Gastroesophageal sphincter (tissue), 4 donors: ENCODE measurements around the gene PTPRN2. TPM values are rescaled to one million over a fixed set of nuclear protein-coding genes. Genes with fewer than 3 reads are reported as not detected.

Source experiments
- ATAC-seq: fragments of 150-250 bp; one replicate; pipeline ENCODE4 v1.9.1; 2016; ENCODE audit warnings: mild to moderate bottlenecking, moderate library complexity
- H3K27ac ChIP-seq, 4 donors: fragments of 200-600 bp; sonication (generic) in 3 of 4; 1 replicate in 3 of 4; 2 replicates in 1 of 4; pipeline ENCODE4 v1.5.1; 2016 to 2019
- H3K27me3 ChIP-seq: fragments of 200-600 bp; sonication (generic); one replicate; pipeline ENCODE4 v1.5.1; 2019
- H3K36me3 ChIP-seq, 2 donors: fragments of 200-600 bp; sonication (generic); one replicate each; pipeline ENCODE4 v1.5.1; 2019; ENCODE audit warnings: control low read depth in 1 of 2
- H3K4me1 ChIP-seq, 3 donors: fragments of 200-600 bp; sonication (generic); 1 replicate in 2 of 3; 2 replicates in 1 of 3; pipeline ENCODE4 v1.5.1; 2016 to 2019; ENCODE audit warnings: control low read depth in 2 of 3
- H3K4me3 ChIP-seq, 2 donors: fragments of 200-600 bp; sonication (generic); one replicate each; pipeline ENCODE4 v1.5.1; 2019; ENCODE audit warnings: mild to moderate bottlenecking in 1 of 2, moderate library complexity in 1 of 2
- H3K9me3 ChIP-seq, 3 donors: fragments of 200-600 bp; sonication (generic); one replicate each; pipeline ENCODE4 v1.5.1; 2017 to 2019; ENCODE audit warnings: control low read depth in 2 of 3
- EP300 ChIP-seq: sonication (generic); formaldehyde crosslinking; IDR thresholded peaks from one replicate; pipeline ENCODE4 v1.6.1; 2017; ENCODE audit warnings: antibody characterized with exemption, mild to moderate bottlenecking
- POLR2A ChIP-seq, 2 donors: fragments of 450-650 bp; IDR thresholded peaks; one replicate each; pipeline ENCODE4 v1.6.1; 2017; ENCODE audit warnings: antibody characterized with exemption in 2 of 2, mild to moderate bottlenecking in 2 of 2, moderate library complexity in 1 of 2
- POLR2AphosphoS5 ChIP-seq: sonication (generic); formaldehyde crosslinking; IDR thresholded peaks from one replicate; pipeline ENCODE4 v1.6.1; 2017; ENCODE audit warnings: antibody characterized with exemption
- WGBS, 2 donors: methylation state at CpG; one replicate each; pipeline ENCODE4 v1.1.5; 2018; ENCODE audit warnings: low coverage in 1 of 2; 5-methylcytosine and 5-hydroxymethylcytosine counted together
- total RNA-seq, 4 donors: library from RNA; depleted of rRNA; stranded (reverse); fragments of >200 nt; gene quantifications; one replicate each; pipeline ENCODE4 v1.1.0, GENCODE V29; 2016
- TF ChIP-seq, protein P1 (sequence below), 4 experiments: fragments of 200-600 bp in 2 of 4; fragments of 450-650 bp in 2 of 4; sonication (generic) in 1 of 4; IDR thresholded peaks; one replicate each; pipeline ENCODE4 v1.5.1; 2017 to 2019; ENCODE audit warnings: antibody characterized with exemption in 4 of 4, mild to moderate bottlenecking in 2 of 4, moderate library complexity in 2 of 4

PTPRN2 gene
- total RNA-seq, 4 donors from 2014 or later, result 1.7 to 4.7 (median 3.3) TPM

DNA sequence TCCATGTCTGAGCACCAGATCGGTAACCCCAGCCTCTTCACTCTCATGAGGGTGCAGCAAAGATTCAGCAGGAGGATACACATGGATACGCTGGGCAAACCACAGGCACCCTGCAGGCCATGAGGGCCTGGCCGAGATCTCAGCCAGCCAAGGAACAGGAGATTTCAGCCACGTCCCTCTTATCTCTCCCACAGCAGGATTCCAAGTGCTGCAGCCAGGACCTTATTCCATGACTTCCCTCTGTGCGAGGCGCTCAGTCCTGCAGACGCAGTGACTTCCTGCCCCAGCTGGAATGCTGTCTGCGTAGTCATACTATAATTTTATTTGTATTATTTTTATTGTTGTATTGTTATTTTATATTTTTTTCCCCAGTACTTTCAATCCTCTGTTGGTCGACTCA is 66.8 kb downstream of the PTPRN2 start:
- no peak for TF ChIP-seq POLR2A (IDR thresholded peaks at IDR 0.05)
- no peak for TF ChIP-seq EP300
- no peak for TF ChIP-seq POLR2AphosphoS5
- WGBS, 2 donors, result 78 to 88% methylated on average over 6 to 9 of the region's 9 CpGs
- no peak for ATAC-seq

DNA sequence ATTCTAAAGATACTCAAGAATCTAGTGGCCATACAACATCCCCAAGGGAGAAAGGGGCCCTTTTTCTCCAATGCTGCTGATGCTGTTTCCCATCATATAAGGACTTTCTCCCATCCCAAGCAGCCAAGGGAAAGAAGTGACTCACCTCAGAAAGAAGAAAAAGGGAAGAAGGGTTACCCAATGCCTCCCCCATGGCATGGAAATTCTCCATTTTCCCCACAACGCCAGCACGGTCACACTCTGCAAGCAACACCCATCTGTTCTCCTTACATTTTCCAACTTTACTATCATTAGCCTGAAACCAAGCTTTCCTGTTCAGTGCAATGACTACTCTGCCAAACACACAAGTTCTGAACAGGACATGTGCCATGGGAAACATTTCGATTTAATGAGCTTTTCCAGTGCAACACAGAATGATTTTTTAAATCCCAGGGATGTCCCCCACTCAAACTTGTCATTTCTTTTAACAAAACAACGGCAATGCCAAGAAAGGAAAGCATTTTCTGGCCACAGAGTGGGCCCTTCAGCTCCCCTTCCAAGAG is 67.9 kb downstream of the PTPRN2 start:
- H3K4me1 ChIP-seq, result no peaks in the 10 kb centered on the region
- H3K27ac ChIP-seq, result no peak overlapping the region
- H3K27me3 ChIP-seq, result peaks cover 40% of the 10 kb centered on the region
- no peak overlapping the region for H3K4me3 ChIP-seq
- ATAC-seq, result no peak
- no peaks in the 10 kb centered on the region for H3K9me3 ChIP-seq
- 46 to 100% methylated on average over 1 to 4 of the region's 4 CpGs for WGBS, 2 donors
- no peaks in the 10 kb centered on the region for H3K36me3 ChIP-seq
- TF ChIP-seq EP300, result no peak
- TF ChIP-seq, protein P1, sequence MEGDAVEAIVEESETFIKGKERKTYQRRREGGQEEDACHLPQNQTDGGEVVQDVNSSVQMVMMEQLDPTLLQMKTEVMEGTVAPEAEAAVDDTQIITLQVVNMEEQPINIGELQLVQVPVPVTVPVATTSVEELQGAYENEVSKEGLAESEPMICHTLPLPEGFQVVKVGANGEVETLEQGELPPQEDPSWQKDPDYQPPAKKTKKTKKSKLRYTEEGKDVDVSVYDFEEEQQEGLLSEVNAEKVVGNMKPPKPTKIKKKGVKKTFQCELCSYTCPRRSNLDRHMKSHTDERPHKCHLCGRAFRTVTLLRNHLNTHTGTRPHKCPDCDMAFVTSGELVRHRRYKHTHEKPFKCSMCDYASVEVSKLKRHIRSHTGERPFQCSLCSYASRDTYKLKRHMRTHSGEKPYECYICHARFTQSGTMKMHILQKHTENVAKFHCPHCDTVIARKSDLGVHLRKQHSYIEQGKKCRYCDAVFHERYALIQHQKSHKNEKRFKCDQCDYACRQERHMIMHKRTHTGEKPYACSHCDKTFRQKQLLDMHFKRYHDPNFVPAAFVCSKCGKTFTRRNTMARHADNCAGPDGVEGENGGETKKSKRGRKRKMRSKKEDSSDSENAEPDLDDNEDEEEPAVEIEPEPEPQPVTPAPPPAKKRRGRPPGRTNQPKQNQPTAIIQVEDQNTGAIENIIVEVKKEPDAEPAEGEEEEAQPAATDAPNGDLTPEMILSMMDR (IDR thresholded peaks at IDR 0.05), result no peak
- TF ChIP-seq POLR2AphosphoS5, result no peak
- no peak for TF ChIP-seq POLR2A (IDR thresholded peaks at IDR 0.05)

More for the DNA sequence above, 66.8 kb downstream of the PTPRN2 start:
- H3K27ac ChIP-seq, result no peak overlapping the region
- no peaks in the 10 kb centered on the region for H3K9me3 ChIP-seq
- no peaks in the 10 kb centered on the region for H3K36me3 ChIP-seq
- H3K4me3 ChIP-seq, result no peak overlapping the region
- H3K4me1 ChIP-seq, result no peaks in the 10 kb centered on the region
- peaks cover 51% of the 10 kb centered on the region for H3K27me3 ChIP-seq

GRCh38 chr7:158518980-158519632 is 68.5 kb downstream of the PTPRN2 start:
- TF ChIP-seq, protein P1 (IDR thresholded peaks at IDR 0.05), result no peak
- TF ChIP-seq EP300 (no peak), POLR2AphosphoS5 (no peak), POLR2A (IDR thresholded peaks at IDR 0.05) (no peak)
- H3K27ac ChIP-seq, result no peak overlapping the region
- H3K4me1 ChIP-seq, result no peaks in the 10 kb centered on the region
- no peak for ATAC-seq
- H3K4me3 ChIP-seq, result no peak overlapping the region
- H3K9me3 ChIP-seq, result no peaks in the 10 kb centered on the region
- H3K36me3 ChIP-seq, result no peaks in the 10 kb centered on the region
- WGBS, 2 donors, result 61 to 69% methylated on average over 3 to 6 of the region's 7 CpGs
- peaks cover 34% of the 10 kb centered on the region for H3K27me3 ChIP-seq

- no peak overlapping the region for H3K27ac ChIP-seq
- no peaks in the 10 kb centered on the region for H3K36me3 ChIP-seq
- H3K27me3 ChIP-seq, result peaks cover 28% of the 10 kb centered on the region
- ATAC-seq, result no peak
- peaks cover 0 to 9% (median 0%) of the 10 kb centered on the region in 3 donors for H3K9me3 ChIP-seq
- no peak overlapping the region for H3K4me3 ChIP-seq
- TF ChIP-seq POLR2A (IDR thresholded peaks at IDR 0.05) (no peak), EP300 (no peak), POLR2AphosphoS5 (no peak)
- TF ChIP-seq, protein P1 (IDR thresholded peaks at IDR 0.05), result no peak
- 69 to 100% methylated on average over 2 to 3 of the region's 4 CpGs for WGBS, 2 donors
- no peaks in the 10 kb centered on the region for H3K4me1 ChIP-seq
Measured at GRCh38 chr7:158517571-158517970, 70.1 kb downstream of the PTPRN2 start.

DNA sequence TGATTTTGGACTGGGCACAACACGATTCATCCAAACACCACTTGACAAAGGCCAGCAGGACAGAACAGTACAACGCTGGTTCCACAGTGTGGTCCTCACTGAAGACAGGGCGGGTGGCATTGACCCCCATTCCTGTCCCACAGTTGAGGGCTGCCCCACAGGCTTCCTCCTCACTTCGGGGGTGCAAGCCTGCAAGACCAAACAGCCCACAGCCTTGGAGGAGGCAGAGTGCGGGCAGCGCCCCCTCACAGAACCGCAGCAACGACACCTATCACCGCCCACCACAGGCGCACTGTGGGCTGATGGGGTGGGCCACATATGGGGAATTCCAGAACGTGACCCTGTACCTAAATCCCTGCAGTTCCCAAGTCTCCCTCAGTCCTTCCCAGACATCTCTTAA is 70.6 kb downstream of the PTPRN2 start:
- no peak for ATAC-seq
- Histone ChIP-seq H3K9me3 (peaks cover 0 to 14% (median 0%) of the 10 kb centered on the region in 3 donors), H3K27me3 (peaks cover 30% of the 10 kb centered on the region), H3K4me1 (no peaks in the 10 kb centered on the region), H3K4me3 (no peak overlapping the region), H3K27ac (no peak overlapping the region), H3K36me3 (no peaks in the 10 kb centered on the region)
- TF ChIP-seq POLR2A (IDR thresholded peaks at IDR 0.05) (no peak), EP300 (no peak), POLR2AphosphoS5 (no peak)
- TF ChIP-seq, protein P1 (IDR thresholded peaks at IDR 0.05), result no peak
- WGBS, 2 donors, result 89 to 95% methylated on average over 7 to 8 of the region's 11 CpGs
